Lower leg skin (tissue), 3 donors: ENCODE data around the gene GYPB.
"Not testable (repeated sequence)": the region's sequence is repeated elsewhere in the genome, so short reads cannot be mapped to it uniquely, and the experiment has no call there.

Experiments used
- POLR2A ChIP-seq, 2 donors: fragments of 450-650 bp; IDR thresholded peaks; one replicate each; pipeline ENCODE4 v1.6.1; 2016 to 2017; ENCODE audit warnings: antibody characterized with exemption in 2 of 2, mild to moderate bottlenecking in 1 of 2, moderate library complexity in 1 of 2
- TF ChIP-seq, protein P1 (sequence below), 3 donors: fragments of 450-650 bp; IDR thresholded peaks; one replicate each; pipeline ENCODE4 v1.5.1; 2016; ENCODE audit warnings: antibody characterized with exemption in 3 of 3, mild to moderate bottlenecking in 3 of 3, moderate library complexity in 2 of 3

DNA sequence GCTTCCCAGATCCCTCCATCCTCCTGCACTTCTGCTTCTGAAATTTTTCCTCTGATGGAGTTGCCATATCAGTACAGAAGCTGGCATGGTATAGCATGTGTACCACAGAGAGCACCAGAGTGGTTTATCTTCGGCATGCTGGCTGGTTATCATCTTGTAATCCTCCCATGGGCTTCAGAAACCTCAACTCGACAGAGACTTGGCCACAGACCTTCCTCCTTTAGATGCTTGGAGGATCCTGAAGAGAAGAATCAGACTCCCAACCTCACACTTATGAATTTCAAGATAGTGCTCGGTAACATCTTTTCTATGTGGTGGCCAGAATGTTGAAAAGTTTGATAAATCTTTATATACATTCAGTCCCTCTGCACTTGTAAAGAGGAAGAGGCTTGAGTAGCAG lies 63.9 kb downstream of the GYPB start:
- TF ChIP-seq, protein P1, sequence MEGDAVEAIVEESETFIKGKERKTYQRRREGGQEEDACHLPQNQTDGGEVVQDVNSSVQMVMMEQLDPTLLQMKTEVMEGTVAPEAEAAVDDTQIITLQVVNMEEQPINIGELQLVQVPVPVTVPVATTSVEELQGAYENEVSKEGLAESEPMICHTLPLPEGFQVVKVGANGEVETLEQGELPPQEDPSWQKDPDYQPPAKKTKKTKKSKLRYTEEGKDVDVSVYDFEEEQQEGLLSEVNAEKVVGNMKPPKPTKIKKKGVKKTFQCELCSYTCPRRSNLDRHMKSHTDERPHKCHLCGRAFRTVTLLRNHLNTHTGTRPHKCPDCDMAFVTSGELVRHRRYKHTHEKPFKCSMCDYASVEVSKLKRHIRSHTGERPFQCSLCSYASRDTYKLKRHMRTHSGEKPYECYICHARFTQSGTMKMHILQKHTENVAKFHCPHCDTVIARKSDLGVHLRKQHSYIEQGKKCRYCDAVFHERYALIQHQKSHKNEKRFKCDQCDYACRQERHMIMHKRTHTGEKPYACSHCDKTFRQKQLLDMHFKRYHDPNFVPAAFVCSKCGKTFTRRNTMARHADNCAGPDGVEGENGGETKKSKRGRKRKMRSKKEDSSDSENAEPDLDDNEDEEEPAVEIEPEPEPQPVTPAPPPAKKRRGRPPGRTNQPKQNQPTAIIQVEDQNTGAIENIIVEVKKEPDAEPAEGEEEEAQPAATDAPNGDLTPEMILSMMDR (IDR thresholded peaks at IDR 0.05) = not testable (repeated sequence)
- TF ChIP-seq POLR2A (IDR thresholded peaks at IDR 0.05) = not testable (repeated sequence)
